H9 (cell line): ENCODE results near the gene OTUD3. TPM values are rescaled to one million over a fixed set of nuclear protein-coding genes. Genes with fewer than 3 reads are reported as not detected.
A peak's percentile ranks its signal among the peaks of the same experiment; 100 is the strongest.

Experiments used
- DNase-seq: peaks from one replicate; pipeline ENCODE4 v3.0.0-alpha.2; 2017
- H2AFZ ChIP-seq: one replicate; pipeline ENCODE4 v1.6.1; 2013; ENCODE audit warnings: mild to moderate bottlenecking, low read length, control low read depth, moderate library complexity
- H2AK5ac ChIP-seq: 2 replicates; pipeline ENCODE4 v1.6.1; 2013; ENCODE audit warnings: low read length, control low read depth, mixed read lengths; ENCODE audit not compliant: insufficient read length
- H2BK120ac ChIP-seq: one replicate; pipeline ENCODE4 v1.6.1; 2013; ENCODE audit warnings: low read depth, mild to moderate bottlenecking, low read length, control low read depth, inconsistent platforms; ENCODE audit not compliant: poor library complexity, severe bottlenecking
- H2BK12ac ChIP-seq: 2 replicates; pipeline ENCODE4 v1.6.1; 2013; ENCODE audit warnings: low read length, control low read depth, mixed read lengths, low read depth; ENCODE audit not compliant: insufficient read length
- H2BK15ac ChIP-seq: 2 replicates; pipeline ENCODE4 v1.6.1; 2013; ENCODE audit warnings: low read depth, low read length, control low read depth
- H2BK20ac ChIP-seq: one replicate; pipeline ENCODE4 v1.6.1; 2013; ENCODE audit warnings: low read depth, mild to moderate bottlenecking, low read length, control low read depth, inconsistent platforms; ENCODE audit not compliant: poor library complexity, severe bottlenecking
- H2BK5ac ChIP-seq: 2 replicates; pipeline ENCODE4 v1.6.1; 2013; ENCODE audit warnings: low read length, control low read depth, mixed read lengths; ENCODE audit not compliant: insufficient read length
- H3K14ac ChIP-seq: 2 replicates; pipeline ENCODE4 v1.6.1; 2013; ENCODE audit warnings: low read length, control low read depth; ENCODE audit not compliant: insufficient read depth
- H3K18ac ChIP-seq: 2 replicates; pipeline ENCODE4 v1.6.1; 2013; ENCODE audit warnings: low read depth, mild to moderate bottlenecking, mixed read lengths, low read length, control low read depth; ENCODE audit not compliant: insufficient read length
- H3K23ac ChIP-seq: 2 replicates; pipeline ENCODE4 v1.6.1; 2013; ENCODE audit warnings: low read length, control low read depth, mixed read lengths, low read depth; ENCODE audit not compliant: insufficient read length
- H3K23me2 ChIP-seq: 2 replicates; pipeline ENCODE4 v1.6.1; 2013; ENCODE audit warnings: low read depth, mild to moderate bottlenecking, mixed read lengths, low read length, control low read depth; ENCODE audit not compliant: insufficient read length, poor library complexity, severe bottlenecking
- H3K27ac ChIP-seq: 2 replicates; pipeline ENCODE4 v1.5.1; 2013; ENCODE audit warnings: low read length, control low read depth, mixed read lengths, low read depth; ENCODE audit not compliant: insufficient read length
- H3K27me3 ChIP-seq: 2 replicates; pipeline ENCODE4 v1.6.1; 2013; ENCODE audit warnings: low read length, control low read depth, inconsistent platforms; ENCODE audit not compliant: insufficient read depth
- H3K4ac ChIP-seq: 2 replicates; pipeline ENCODE4 v1.6.1; 2013; ENCODE audit warnings: low read depth, mild to moderate bottlenecking, control low read depth, inconsistent platforms, low read length, moderate library complexity
- H3K4me1 ChIP-seq: 2 replicates; pipeline ENCODE4 v1.6.1; 2013; ENCODE audit warnings: low read length, control low read depth, inconsistent platforms; ENCODE audit not compliant: insufficient read depth
- H3K4me2 ChIP-seq: 2 replicates; pipeline ENCODE4 v1.6.1; 2013; ENCODE audit warnings: low read length, control low read depth, mixed read lengths; ENCODE audit not compliant: insufficient read length, insufficient read depth
- H3K56ac ChIP-seq: 2 replicates; pipeline ENCODE4 v1.6.1; 2013; ENCODE audit warnings: low read depth, mild to moderate bottlenecking, mixed read lengths, low read length, control low read depth; ENCODE audit not compliant: insufficient read length
- H3K79me1 ChIP-seq: 2 replicates; pipeline ENCODE4 v1.6.1; 2013; ENCODE audit warnings: low read depth, mild to moderate bottlenecking, moderate library complexity, low read length, control low read depth, inconsistent platforms; ENCODE audit not compliant: insufficient read depth, poor library complexity, severe bottlenecking
- H3K79me2 ChIP-seq: 2 replicates; pipeline ENCODE4 v1.6.1; 2013; ENCODE audit warnings: low read length, control low read depth, inconsistent platforms; ENCODE audit not compliant: insufficient read depth
- H3K9ac ChIP-seq: 2 replicates; pipeline ENCODE4 v1.6.1; 2013; ENCODE audit warnings: low read length, control low read depth, mixed read lengths; ENCODE audit not compliant: insufficient read length; ENCODE audit errors: extremely low read depth
- H3K9me3 ChIP-seq: one replicate; pipeline ENCODE4 v1.6.1; 2013; ENCODE audit warnings: low read depth, low read length, inconsistent platforms; ENCODE audit not compliant: control insufficient read depth
- H3T11ph ChIP-seq: one replicate; pipeline ENCODE4 v1.6.1; 2013; ENCODE audit warnings: mild to moderate bottlenecking, low read length, control low read depth, inconsistent platforms
- H4K20me1 ChIP-seq: one replicate; pipeline ENCODE4 v1.6.1; 2013; ENCODE audit not compliant: control insufficient read depth, insufficient read length, insufficient read depth
- H4K5ac ChIP-seq: 2 replicates; pipeline ENCODE4 v1.6.1; 2013; ENCODE audit warnings: low read depth, mild to moderate bottlenecking, mixed read lengths, low read length, control low read depth; ENCODE audit not compliant: insufficient read length
- H4K8ac ChIP-seq: replicated peaks from 2 replicates; pipeline ENCODE4 v1.6.1; 2013; ENCODE audit warnings: low read length, control low read depth, mixed read lengths, low read depth; ENCODE audit not compliant: insufficient read length
- H4K91ac ChIP-seq: 2 replicates; pipeline ENCODE4 v1.6.1; 2013; ENCODE audit warnings: low read depth, mild to moderate bottlenecking, moderate library complexity, mixed read lengths, low read length, control low read depth; ENCODE audit not compliant: insufficient read length
- H3K27ac Mint-ChIP-seq, 3 experiments: 2 replicates in 2 of 3; 3 replicates in 1 of 3; pipeline ENCODE4 v1.8.0; 2020 to 2021; ENCODE audit warnings: mixed read lengths in 3 of 3, mild to moderate bottlenecking in 1 of 3, moderate library complexity in 1 of 3
- H3K27me3 Mint-ChIP-seq: 2 replicates; pipeline ENCODE4 v1.8.0; 2021; ENCODE audit warnings: low read depth, mild to moderate bottlenecking, moderate library complexity, mixed read lengths
- H3K36me3 Mint-ChIP-seq, 3 experiments: 2 replicates in 2 of 3; 3 replicates in 1 of 3; pipeline ENCODE4 v1.8.0; 2020 to 2021; ENCODE audit warnings: low read depth in 3 of 3, mixed read lengths in 3 of 3; ENCODE audit not compliant: insufficient read depth in 1 of 3
- H3K4me1 Mint-ChIP-seq, 2 experiments: 2 replicates each; pipeline ENCODE4 v1.8.0; 2020; ENCODE audit warnings: mixed read lengths in 2 of 2
- H3K4me3 Mint-ChIP-seq, 2 experiments: 2 replicates in 1 of 2; 3 replicates in 1 of 2; pipeline ENCODE4 v1.8.0; 2020 to 2021; ENCODE audit warnings: mild to moderate bottlenecking in 2 of 2, mixed read lengths in 2 of 2, moderate library complexity in 1 of 2
- H3K9me3 Mint-ChIP-seq, 2 experiments: 2 replicates in 1 of 2; 3 replicates in 1 of 2; pipeline ENCODE4 v1.8.0; 2020; ENCODE audit warnings: mild to moderate bottlenecking in 2 of 2, mixed read lengths in 2 of 2, moderate library complexity in 1 of 2
- CTCF ChIP-seq: fragments of 200-600 bp; sonication (generic); conservative IDR thresholded peaks from 3 replicates; pipeline ENCODE4 v1.8.0; 2021; ENCODE audit warnings: antibody characterized with exemption, mild to moderate bottlenecking
- WGBS: extraction: QIAGEN DNeasy Blood & Tissue Kit; methylation state at CpG from one replicate; pipeline ENCODE4 v1.1.7; 2013; ENCODE audit warnings: missing lambda C conversion rate, low lambda C conversion rate, mixed read lengths; ENCODE audit not compliant: insufficient read length; ENCODE audit errors: extremely low coverage; 5-methylcytosine and 5-hydroxymethylcytosine counted together
- total RNA-seq: library from RNA; stranded (reverse); gene quantifications from 2 replicates; pipeline ENCODE4 v1.2.1, GENCODE V29; 2021

The OTUD3 gene
- total RNA-seq, 1 experiment from 2014 or later: 12.0 TPM

- Histone ChIP-seq H3K18ac (no peak overlapping the region), H2BK120ac (no peak overlapping the region), H2AFZ (no peak overlapping the region), H3K14ac (no peak overlapping the region), H3K23ac (no peak overlapping the region), H2BK5ac (no peak overlapping the region), H2AK5ac (no peak overlapping the region), H4K20me1 (no peaks in the 10 kb centered on the region), H2BK15ac (no peak overlapping the region), H3K56ac (no peak overlapping the region), H4K5ac (no peak overlapping the region), H4K91ac (no peak overlapping the region), H3K79me1 (no peaks in the 10 kb centered on the region), H3K9me3 (peaks cover 23% of the 10 kb centered on the region), H3K27ac (no peak overlapping the region), H3T11ph (no peak overlapping the region), H3K27me3 (no peaks in the 10 kb centered on the region), H3K4ac (no peak overlapping the region), H3K79me2 (no peaks in the 10 kb centered on the region), H3K4me1 (no peaks in the 10 kb centered on the region), H2BK12ac (no peak overlapping the region), H3K4me2 (no peak overlapping the region), H3K23me2 (no peaks in the 10 kb centered on the region), H2BK20ac (no peak overlapping the region), H4K8ac (no peak overlapping the region), H3K9ac (no peak overlapping the region)
- no peak for DNase-seq
- Mint-ChIP-seq H3K27me3 (peaks cover 8% of the 10 kb centered on the region), H3K4me3 (peak overlapping the region in 1 of 2 experiments; percentile 6; a peak in 1 of 5 replicates), H3K27ac (no peak overlapping the region), H3K36me3 (peaks cover 14 to 15% (median 14%) of the 10 kb centered on the region in 3 experiments), H3K9me3 (peaks cover 31 to 41% of the 10 kb centered on the region in 2 experiments), H3K4me1 (no peaks in the 10 kb centered on the region)
- TF ChIP-seq CTCF: no peak
- WGBS: no CpG with 5 or more reads among the region's 1 CpG
Observed at GRCh38 chr1:19932866-19933265, 50.7 kb downstream of the OTUD3 start.
